ENCODE measurements around the gene MACF1. TPM values are rescaled to one million over a fixed set of nuclear protein-coding genes. Genes with fewer than 3 reads are reported as not detected.
"Not testable (repeated sequence)": the region's sequence is repeated elsewhere in the genome, so short reads cannot be mapped to it uniquely, and the experiment has no call there.

The MACF1 gene
- total and polyA plus RNA-seq, 9 donors = 93.6 to 331 (median 247) TPM

GRCh38 chr1:39515131-39516086 is 310.9 kb downstream of the MACF1 start:
- H3K9me3 ChIP-seq; H3K27me3 ChIP-seq; H3K4me1 ChIP-seq (ENCODE audit: insufficient read depth); intact Hi-C loops (cut with DNase I); H3K36me3 ChIP-seq: not testable (repeated sequence)
- Histone ChIP-seq H3K4me3 (peak overlapping the region; percentile 25), H3K27ac (peak overlapping the region in 1 of 2 donors; percentile 36)
- WGBS, 3 donors = 15 to 60% (median 47%) methylated on average over 22 to 28 of the region's 78 CpGs
- DNase-seq = peak in 2 of 5 donors; percentile 39 to 72

- H3K36me3 ChIP-seq; intact Hi-C loops (cut with DNase I); H3K9me3 ChIP-seq; H3K27me3 ChIP-seq; H3K4me1 ChIP-seq (ENCODE audit: insufficient read depth); H3K27ac ChIP-seq; H3K4me3 ChIP-seq: not testable (repeated sequence)
- peak in 1 of 5 donors; percentile 4 for DNase-seq
- 85 to 90% (median 88%) methylated on average over 3 to 4 of the region's 4 CpGs for WGBS, 3 donors
These were observed 312.3 kb downstream of the MACF1 start for GRCh38 chr1:39516841-39517240.

- H3K4me3 ChIP-seq; H3K4me1 ChIP-seq (ENCODE audit: insufficient read depth); H3K36me3 ChIP-seq; H3K9me3 ChIP-seq; H3K27me3 ChIP-seq; H3K27ac ChIP-seq; intact Hi-C loops (cut with DNase I); DNase-seq: not testable (repeated sequence)
- 77 to 97% (median 91%) methylated on average over 5 to 6 of the region's 7 CpGs for WGBS, 3 donors
These were observed 313.4 kb downstream of the MACF1 start for GRCh38 chr1:39517936-39518335.

GRCh38 chr1:39519376-39519775 is 314.9 kb downstream of the MACF1 start:
- H3K4me3 ChIP-seq; H3K36me3 ChIP-seq; H3K4me1 ChIP-seq (ENCODE audit: insufficient read depth); H3K27ac ChIP-seq; H3K9me3 ChIP-seq; intact Hi-C loops (cut with DNase I); H3K27me3 ChIP-seq: not testable (repeated sequence)
- peak in 3 of 5 donors; percentile 51 to 77 (median 52) for DNase-seq
- WGBS, 3 donors = 6 to 17% (median 9%) methylated on average over 1 to 2 of the region's 5 CpGs

- H3K27ac ChIP-seq; H3K27me3 ChIP-seq; H3K36me3 ChIP-seq; H3K4me1 ChIP-seq (ENCODE audit: insufficient read depth); DNase-seq; H3K9me3 ChIP-seq; intact Hi-C loops (cut with DNase I); H3K4me3 ChIP-seq: not testable (repeated sequence)
- 46 to 61% (median 55%) methylated on average over 10 of the region's 10 CpGs for WGBS, 3 donors
These were observed 317.7 kb downstream of the MACF1 start for GRCh38 chr1:39522221-39522620.

GRCh38 chr1:39522661-39523567 is 318.4 kb downstream of the MACF1 start:
- H3K27me3 ChIP-seq = no peaks in the 10 kb centered on the region
- no peaks in the 10 kb centered on the region for H3K9me3 ChIP-seq
- no peak for TF ChIP-seq POLR2A (IDR thresholded peaks at IDR 0.05)
- TF ChIP-seq CTCF (IDR thresholded peaks at IDR 0.05) = no peak
- no peak for TF ChIP-seq EP300 (IDR thresholded peaks at IDR 0.05)
- H3K27ac ChIP-seq = no peak overlapping the region
- H3K36me3 ChIP-seq = no peaks in the 10 kb centered on the region
- WGBS, 3 donors = 82 to 83% (median 82%) methylated on average over 27 to 29 of the region's 29 CpGs
- H3K4me3 ChIP-seq = no peak overlapping the region
- H3K4me1 ChIP-seq (ENCODE audit: insufficient read depth) = no peaks in the 10 kb centered on the region
- no peak for DNase-seq
- intact Hi-C loops (cut with DNase I) = no loop called here
